Measurements from ENCODE around the gene TTC27. TPM values are rescaled to one million over a fixed set of nuclear protein-coding genes. Genes with fewer than 3 reads are reported as not detected.
A peak's percentile ranks its signal among the peaks of the same experiment; 100 is the strongest.
"Not testable (repeated sequence)": the region's sequence is repeated elsewhere in the genome, so short reads cannot be mapped to it uniquely, and the experiment has no call there.

TTC27 gene
- total RNA-seq, 1 experiment from 2014 or later, result 27.4 TPM

GRCh38 chr2:32719933-32720716 is 92.3 kb downstream of the TTC27 start:
- DNase-seq (ENCODE audit: low read depth), result no peak

- DNase-seq (ENCODE audit: low read depth), result no peak
These were observed 92.9 kb downstream of the TTC27 start for GRCh38 chr2:32720771-32721170.

GRCh38 chr2:32721376-32721775 is 93.5 kb downstream of the TTC27 start:
- DNase-seq (ENCODE audit: low read depth), result no peak

- DNase-seq (ENCODE audit: low read depth), result no peak
These were observed 95.7 kb downstream of the TTC27 start for GRCh38 chr2:32723467-32724079.

GRCh38 chr2:32726678-32727077 is 98.8 kb downstream of the TTC27 start:
- not testable (repeated sequence) for DNase-seq (ENCODE audit: low read depth)

- DNase-seq (ENCODE audit: low read depth), result no peak
These were observed 99.3 kb downstream of the TTC27 start for GRCh38 chr2:32727157-32727556.

GRCh38 chr2:32730958-32731357 is 103.1 kb downstream of the TTC27 start:
- not testable (repeated sequence) for DNase-seq (ENCODE audit: low read depth)

GRCh38 chr2:32732120-32732519 is 104.3 kb downstream of the TTC27 start:
- no peak for DNase-seq (ENCODE audit: low read depth)

- peak; percentile 17 for DNase-seq (ENCODE audit: low read depth)
These were observed 105.1 kb downstream of the TTC27 start for GRCh38 chr2:32732912-32733472.

GRCh38 chr2:32735348-32735747 is 107.5 kb downstream of the TTC27 start:
- no peak for DNase-seq (ENCODE audit: low read depth)

GRCh38 chr2:32738939-32739338 is 111.1 kb downstream of the TTC27 start:
- no peak for DNase-seq (ENCODE audit: low read depth)

GRCh38 chr2:32739664-32740063 is 111.8 kb downstream of the TTC27 start:
- no peak for DNase-seq (ENCODE audit: low read depth)

- DNase-seq (ENCODE audit: low read depth), result no peak
These were observed 113.7 kb downstream of the TTC27 start for GRCh38 chr2:32741575-32741974.

GRCh38 chr2:32742376-32742775 is 114.5 kb downstream of the TTC27 start:
- DNase-seq (ENCODE audit: low read depth), result no peak

- no peak for DNase-seq (ENCODE audit: low read depth)
These were observed 115.8 kb downstream of the TTC27 start for GRCh38 chr2:32743480-32744236.

- DNase-seq (ENCODE audit: low read depth), result peak; percentile 82
These were observed 117.3 kb downstream of the TTC27 start for GRCh38 chr2:32745191-32745590.

GRCh38 chr2:32745675-32746074 is 117.8 kb downstream of the TTC27 start:
- no peak for DNase-seq (ENCODE audit: low read depth)

- no peak for DNase-seq (ENCODE audit: low read depth)
These were observed 118.8 kb downstream of the TTC27 start for GRCh38 chr2:32746669-32747068.

GRCh38 chr2:32748158-32748557 is 120.3 kb downstream of the TTC27 start:
- no peak for DNase-seq (ENCODE audit: low read depth)

GRCh38 chr2:32750880-32751279 is 123.0 kb downstream of the TTC27 start:
- no peak for DNase-seq (ENCODE audit: low read depth)

GRCh38 chr2:32752205-32752604 is 124.4 kb downstream of the TTC27 start:
- peak; percentile 17 for DNase-seq (ENCODE audit: low read depth)

GRCh38 chr2:32752952-32753351 is 125.1 kb downstream of the TTC27 start:
- DNase-seq (ENCODE audit: low read depth), result no peak

Measured in RPMI7951 (cell line).